ENCODE measurements around the gene OSMR.

The OSMR gene

DNA sequence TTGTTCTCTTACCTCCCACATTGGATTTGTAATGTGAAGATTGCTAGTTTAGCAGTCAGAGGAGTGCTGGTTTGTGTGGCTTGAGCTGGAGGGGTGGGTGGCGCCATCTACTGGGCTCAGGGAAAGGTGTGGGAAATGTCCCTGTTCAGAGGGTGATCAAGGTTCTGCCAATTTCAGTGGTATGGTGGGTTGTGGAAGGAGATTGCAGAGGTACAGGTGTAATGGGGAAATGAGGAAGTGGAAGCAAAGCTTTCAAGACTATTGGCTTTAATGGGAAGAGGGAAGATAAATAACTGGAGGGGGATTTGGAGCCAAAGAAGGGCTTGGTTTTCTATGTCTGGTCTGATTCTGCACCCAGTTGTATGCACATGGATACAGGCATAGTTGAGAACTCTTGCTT lies 76.4 kb downstream of the OSMR start:
- DNase-seq (ENCODE audit: low read depth), result peak; percentile 67
- TF ChIP-seq, protein P1, sequence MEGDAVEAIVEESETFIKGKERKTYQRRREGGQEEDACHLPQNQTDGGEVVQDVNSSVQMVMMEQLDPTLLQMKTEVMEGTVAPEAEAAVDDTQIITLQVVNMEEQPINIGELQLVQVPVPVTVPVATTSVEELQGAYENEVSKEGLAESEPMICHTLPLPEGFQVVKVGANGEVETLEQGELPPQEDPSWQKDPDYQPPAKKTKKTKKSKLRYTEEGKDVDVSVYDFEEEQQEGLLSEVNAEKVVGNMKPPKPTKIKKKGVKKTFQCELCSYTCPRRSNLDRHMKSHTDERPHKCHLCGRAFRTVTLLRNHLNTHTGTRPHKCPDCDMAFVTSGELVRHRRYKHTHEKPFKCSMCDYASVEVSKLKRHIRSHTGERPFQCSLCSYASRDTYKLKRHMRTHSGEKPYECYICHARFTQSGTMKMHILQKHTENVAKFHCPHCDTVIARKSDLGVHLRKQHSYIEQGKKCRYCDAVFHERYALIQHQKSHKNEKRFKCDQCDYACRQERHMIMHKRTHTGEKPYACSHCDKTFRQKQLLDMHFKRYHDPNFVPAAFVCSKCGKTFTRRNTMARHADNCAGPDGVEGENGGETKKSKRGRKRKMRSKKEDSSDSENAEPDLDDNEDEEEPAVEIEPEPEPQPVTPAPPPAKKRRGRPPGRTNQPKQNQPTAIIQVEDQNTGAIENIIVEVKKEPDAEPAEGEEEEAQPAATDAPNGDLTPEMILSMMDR (IDR thresholded peaks at IDR 0.05; ENCODE audit: insufficient read depth, low read depth, low read length, missing control alignments), result peak; percentile 94
- H3K4me3 ChIP-seq (ENCODE audit: low read length), result no peak overlapping the region

DNA sequence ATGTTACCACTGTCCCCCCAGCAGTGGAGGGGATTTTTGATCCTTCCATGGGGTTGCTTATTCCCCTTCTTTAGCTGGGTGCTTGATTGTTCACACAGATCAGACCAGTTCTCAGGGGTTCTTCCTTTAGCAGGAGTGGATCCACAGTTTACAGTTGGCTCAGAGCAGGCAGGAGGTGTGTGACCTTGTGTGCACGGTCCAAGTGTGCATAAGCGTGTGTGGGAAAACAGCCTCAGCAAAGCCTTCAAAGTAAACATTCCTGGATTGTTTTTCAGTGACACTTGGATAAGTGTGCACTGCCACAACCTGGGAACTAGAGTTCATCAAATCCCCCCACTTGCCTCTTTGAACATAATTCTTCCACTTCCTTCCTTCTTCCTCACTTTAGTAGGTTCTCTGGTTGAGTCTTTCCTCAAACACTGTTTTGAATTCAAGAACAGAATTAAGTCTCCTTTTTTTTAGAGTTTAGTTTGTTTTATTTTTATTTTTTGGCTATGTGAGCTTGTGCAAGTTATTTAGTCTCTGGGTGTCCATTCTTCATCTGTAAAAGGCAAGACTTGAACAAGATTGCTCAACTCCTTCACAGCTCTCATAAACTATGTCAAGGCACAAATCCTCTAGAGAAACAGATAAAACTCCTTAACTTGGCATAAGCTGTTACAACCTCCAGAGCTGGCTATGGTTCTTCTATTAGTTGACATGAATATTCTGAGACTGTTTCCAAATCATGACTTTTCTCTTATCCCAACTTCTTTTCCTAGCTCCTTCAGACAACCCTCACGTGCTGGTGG lies 78.0 kb downstream of the OSMR start:
- no peak for DNase-seq (ENCODE audit: low read depth)
- TF ChIP-seq, protein P1 (IDR thresholded peaks at IDR 0.05; ENCODE audit: insufficient read depth, low read depth, low read length, missing control alignments), result no peak
- H3K4me3 ChIP-seq (ENCODE audit: low read length), result no peak overlapping the region

DNA sequence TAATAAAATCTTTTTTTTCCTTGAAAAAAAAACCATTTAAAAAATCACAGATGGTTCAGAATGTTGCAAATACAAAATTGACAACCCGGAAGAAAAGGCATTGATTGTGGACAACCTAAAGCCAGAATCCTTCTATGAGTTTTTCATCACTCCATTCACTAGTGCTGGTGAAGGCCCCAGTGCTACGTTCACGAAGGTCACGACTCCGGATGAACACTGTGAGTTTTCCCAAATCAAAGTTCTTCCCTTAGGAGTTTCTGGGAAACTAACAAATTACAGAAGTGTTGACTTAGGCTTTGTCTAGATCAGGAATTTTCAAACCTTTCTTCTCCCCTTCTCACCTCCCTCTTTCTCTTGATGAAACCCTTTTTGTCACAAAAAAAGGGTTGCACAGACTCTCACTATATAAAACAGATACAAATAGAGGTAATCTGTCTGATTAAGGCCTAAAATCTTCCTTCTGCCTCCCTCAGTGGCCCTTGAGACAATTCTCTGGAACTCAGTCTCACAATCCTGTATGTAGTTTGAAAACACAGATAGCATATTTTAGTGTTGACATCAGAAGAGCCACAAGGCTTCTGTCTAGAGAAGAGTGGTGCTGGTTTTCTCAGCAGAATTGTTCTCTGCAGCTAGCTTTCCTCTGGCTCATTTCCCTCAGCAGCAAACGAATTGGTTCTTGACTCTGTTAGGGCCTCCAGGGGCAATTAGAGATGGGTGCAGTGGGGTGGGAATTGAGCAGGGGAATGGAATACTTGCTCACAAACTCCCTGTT lies 79.5 kb downstream of the OSMR start:
- DNase-seq (ENCODE audit: low read depth), result no peak
- TF ChIP-seq, protein P1 (IDR thresholded peaks at IDR 0.05; ENCODE audit: insufficient read depth, low read depth, low read length, missing control alignments), result no peak
- H3K4me3 ChIP-seq (ENCODE audit: low read length), result no peak overlapping the region

DNA sequence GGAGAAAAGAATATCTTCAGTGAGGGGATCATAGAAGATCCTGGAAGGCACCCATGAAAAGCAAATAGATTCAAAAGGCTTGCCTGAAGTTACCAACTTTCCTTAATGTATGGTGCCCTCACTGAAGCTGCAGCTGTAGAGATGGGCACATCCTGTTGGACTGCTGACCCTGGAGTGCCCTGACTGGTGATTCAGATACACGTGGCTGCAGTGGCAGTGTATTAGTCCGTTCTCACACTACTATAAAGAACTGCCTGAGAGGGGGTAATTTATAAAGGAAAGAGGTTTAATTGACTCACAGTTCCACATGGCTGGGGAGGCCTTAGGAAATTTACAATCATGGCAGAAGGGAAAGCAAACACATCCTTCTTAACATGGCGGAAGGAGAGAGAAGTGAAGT lies 80.3 kb downstream of the OSMR start:
- TF ChIP-seq, protein P1 (IDR thresholded peaks at IDR 0.05; ENCODE audit: insufficient read depth, low read depth, low read length, missing control alignments), result no peak

DNA sequence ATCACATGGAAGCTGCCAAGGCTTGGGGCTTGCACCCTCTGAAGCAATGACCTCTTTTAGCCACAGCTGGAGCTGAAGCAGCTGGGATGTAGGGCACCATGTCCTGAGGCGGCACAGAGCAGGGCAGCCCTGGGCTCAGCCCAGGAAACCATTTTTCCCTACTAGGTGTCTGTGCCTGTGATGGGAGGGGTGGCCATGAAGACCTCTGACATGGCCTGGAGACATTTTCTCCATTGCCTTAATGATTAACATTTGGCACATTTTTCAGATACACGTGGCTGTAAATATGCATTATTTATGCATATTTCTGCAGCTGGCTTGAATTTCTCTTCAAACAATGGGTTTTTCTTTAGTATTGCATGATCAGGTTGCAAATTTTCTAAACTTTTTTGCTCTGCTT lies 81.7 kb downstream of the OSMR start:
- no peak overlapping the region for H3K4me3 ChIP-seq (ENCODE audit: low read length)
- TF ChIP-seq, protein P1 (IDR thresholded peaks at IDR 0.05; ENCODE audit: insufficient read depth, low read depth, low read length, missing control alignments), result no peak
- DNase-seq (ENCODE audit: low read depth), result no peak

More for the DNA sequence above, 80.3 kb downstream of the OSMR start:
- H3K4me3 ChIP-seq (ENCODE audit: low read length), result no peak overlapping the region
- DNase-seq (ENCODE audit: low read depth), result no peak

DNA sequence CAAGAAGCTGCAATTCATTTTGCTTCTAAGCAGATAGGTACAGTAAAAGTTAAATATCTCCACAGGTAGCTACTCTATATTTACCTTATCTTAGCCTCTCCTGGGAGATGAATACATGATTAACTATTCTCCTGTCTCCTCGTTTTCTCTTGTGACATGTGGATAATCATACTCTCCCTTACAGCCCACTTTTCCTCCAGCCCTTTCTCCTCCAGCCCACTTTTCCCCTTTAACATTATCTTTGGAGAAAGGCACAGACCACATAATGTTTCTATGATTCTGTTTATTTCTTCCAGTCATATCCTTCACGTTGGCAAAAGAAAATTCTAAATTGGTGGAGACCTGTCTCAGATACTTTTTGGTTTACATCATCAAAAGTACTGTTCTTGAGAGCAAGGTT lies 84.0 kb downstream of the OSMR start:
- no peak for DNase-seq (ENCODE audit: low read depth)
- TF ChIP-seq, protein P1 (IDR thresholded peaks at IDR 0.05; ENCODE audit: insufficient read depth, low read depth, low read length, missing control alignments), result no peak
- no peak overlapping the region for H3K4me3 ChIP-seq (ENCODE audit: low read length)

Measured in epithelial cell of esophagus (primary cell).